ENCODE results near the gene LAMB2.

DNA sequence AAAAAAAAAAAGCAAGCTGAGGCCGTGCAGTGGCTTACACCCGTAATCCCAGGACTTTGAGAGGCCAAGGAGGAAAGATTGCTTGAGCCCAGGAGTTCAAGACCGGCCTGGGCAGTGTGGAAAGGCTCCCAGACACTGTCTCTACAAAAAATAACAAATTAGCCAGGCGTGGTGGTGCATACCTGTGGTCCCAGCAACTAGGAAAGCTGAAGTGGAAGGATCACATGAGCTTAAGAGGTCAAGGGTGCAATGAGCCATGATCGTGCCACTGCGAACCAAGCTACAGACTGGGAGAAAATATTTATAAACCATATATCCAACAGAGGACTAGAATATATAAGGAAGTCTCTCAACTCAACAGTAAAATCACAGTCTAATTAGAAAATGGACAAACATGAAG, 48.5 kb upstream of the LAMB2 start:
- TF ChIP-seq GATA2 (IDR thresholded peaks at IDR 0.05; ENCODE audit: low read depth, low read length) (no peak), GATA3 (IDR thresholded peaks at IDR 0.05; ENCODE audit: low read depth, low read length) (no peak)
